ENCODE results near the gene JARID2.
"Not testable (repeated sequence)": the region's sequence is repeated elsewhere in the genome, so short reads cannot be mapped to it uniquely, and the experiment has no call there.

- TF ChIP-seq CTCF (IDR thresholded peaks at IDR 0.05; ENCODE audit: insufficient read depth, low read length, poor library complexity, severe bottlenecking); EZH2phosphoT487 (conservative IDR thresholded peaks at IDR 0.05; ENCODE audit: low read length): not testable (repeated sequence)
Measured at GRCh38 chr6:15415622-15416021, 169.8 kb downstream of the JARID2 start.

All from SU-DHL-6 (cell line).